ENCODE measurements around the gene ARHGAP42.

DNA sequence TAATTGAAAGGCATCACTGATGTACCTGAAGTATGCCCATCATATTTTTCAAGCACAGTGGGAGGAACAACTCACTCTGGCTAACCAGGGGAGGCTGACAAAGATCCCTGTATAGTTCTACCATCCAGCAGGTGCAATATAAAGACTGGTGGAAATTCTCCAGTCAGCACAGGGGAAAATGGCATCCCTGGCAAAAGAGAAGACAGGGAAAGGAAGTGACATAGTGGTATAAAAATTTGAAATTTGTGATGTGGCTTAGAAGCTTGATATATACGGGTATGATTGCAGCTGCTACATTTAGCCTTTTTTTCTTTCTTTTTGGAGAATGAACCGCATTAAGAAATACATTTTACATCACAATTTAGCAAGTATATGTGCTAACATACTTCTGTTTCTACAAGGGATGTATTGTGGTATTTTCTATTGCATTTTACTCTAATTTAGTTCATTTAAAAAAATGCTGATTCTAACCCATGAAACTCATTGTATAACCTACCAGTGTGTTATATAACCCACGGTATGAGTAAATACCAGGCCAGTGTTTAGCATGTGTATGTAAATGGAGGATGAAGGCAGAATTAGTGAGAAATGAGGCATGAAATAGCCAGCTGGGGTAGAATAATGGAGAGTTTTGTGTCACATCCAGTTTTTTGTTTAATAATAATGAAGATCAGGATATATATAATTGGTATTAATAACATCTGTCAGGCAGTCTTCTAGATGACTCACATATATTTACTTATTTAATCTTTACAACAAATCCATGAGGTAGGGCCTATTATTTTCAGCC lies 186.1 kb downstream of the ARHGAP42 start:
- TF ChIP-seq, protein P1, sequence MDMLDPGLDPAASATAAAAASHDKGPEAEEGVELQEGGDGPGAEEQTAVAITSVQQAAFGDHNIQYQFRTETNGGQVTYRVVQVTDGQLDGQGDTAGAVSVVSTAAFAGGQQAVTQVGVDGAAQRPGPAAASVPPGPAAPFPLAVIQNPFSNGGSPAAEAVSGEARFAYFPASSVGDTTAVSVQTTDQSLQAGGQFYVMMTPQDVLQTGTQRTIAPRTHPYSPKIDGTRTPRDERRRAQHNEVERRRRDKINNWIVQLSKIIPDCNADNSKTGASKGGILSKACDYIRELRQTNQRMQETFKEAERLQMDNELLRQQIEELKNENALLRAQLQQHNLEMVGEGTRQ (IDR thresholded peaks at IDR 0.05; ENCODE audit: low read depth, low read length): no peak
- TF ChIP-seq CTCF (conservative IDR thresholded peaks at IDR 0.05; ENCODE audit: low read depth, low read length) (no peak), BHLHE40 (IDR thresholded peaks at IDR 0.05; ENCODE audit: low read depth, low read length) (no peak), CHD1 (IDR thresholded peaks at IDR 0.05; ENCODE audit: low read depth, low read length) (no peak), RAD21 (IDR thresholded peaks at IDR 0.05; ENCODE audit: low read length) (no peak), POLR2A (IDR thresholded peaks at IDR 0.05; ENCODE audit: low read depth, low read length) (no peak), ELK1 (IDR thresholded peaks at IDR 0.05; ENCODE audit: borderline replicate concordance, low read depth, low read length) (no peak), NFE2L2 (IDR thresholded peaks at IDR 0.05; ENCODE audit: low read depth, low read length) (no peak), MAZ (IDR thresholded peaks at IDR 0.05; ENCODE audit: borderline replicate concordance, low read depth, low read length) (no peak), SMC3 (IDR thresholded peaks at IDR 0.05; ENCODE audit: low read depth, low read length) (no peak)

Data from IMR-90 (cell line).